ENCODE results near the gene SERPINA1.
"Not testable (repeated sequence)": the region's sequence is repeated elsewhere in the genome, so short reads cannot be mapped to it uniquely, and the experiment has no call there.

The SERPINA1 gene

DNA sequence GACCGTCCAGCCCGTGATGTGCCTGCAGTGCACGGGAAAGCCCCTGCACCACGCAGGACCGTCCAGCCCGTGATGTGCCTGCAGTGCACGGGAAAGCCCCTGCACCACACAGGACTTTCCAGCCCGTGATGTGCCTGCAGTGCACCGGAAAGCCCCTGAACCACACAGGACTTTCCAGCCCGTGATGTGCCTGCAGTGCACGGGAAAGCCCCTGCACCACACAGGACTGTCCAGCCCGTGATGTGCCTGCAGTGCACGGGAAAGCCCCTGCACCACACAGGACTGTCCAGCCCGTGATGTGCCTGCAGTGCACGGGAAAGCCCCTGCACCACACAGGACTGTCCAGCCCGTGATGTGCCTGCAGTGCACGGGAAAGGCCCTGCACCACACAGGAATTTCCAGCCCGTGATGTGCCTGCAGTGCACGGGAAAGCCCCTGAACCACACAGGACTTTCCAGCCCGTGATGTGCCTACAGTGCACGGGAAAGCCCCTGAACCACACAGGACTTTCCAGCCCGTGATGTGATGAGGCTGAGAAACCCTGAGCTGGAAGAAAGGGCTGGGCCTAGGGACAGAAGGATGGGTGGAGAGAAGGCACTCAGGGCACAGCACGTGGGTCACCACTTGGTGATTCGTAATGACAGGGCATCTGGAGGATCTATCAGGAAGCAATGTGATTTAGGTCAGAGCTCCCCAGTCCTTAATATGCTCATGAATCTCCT is 42.2 kb downstream of the SERPINA1 start:
- not testable (repeated sequence) for DNase-seq (ENCODE audit: low read depth)

DNA sequence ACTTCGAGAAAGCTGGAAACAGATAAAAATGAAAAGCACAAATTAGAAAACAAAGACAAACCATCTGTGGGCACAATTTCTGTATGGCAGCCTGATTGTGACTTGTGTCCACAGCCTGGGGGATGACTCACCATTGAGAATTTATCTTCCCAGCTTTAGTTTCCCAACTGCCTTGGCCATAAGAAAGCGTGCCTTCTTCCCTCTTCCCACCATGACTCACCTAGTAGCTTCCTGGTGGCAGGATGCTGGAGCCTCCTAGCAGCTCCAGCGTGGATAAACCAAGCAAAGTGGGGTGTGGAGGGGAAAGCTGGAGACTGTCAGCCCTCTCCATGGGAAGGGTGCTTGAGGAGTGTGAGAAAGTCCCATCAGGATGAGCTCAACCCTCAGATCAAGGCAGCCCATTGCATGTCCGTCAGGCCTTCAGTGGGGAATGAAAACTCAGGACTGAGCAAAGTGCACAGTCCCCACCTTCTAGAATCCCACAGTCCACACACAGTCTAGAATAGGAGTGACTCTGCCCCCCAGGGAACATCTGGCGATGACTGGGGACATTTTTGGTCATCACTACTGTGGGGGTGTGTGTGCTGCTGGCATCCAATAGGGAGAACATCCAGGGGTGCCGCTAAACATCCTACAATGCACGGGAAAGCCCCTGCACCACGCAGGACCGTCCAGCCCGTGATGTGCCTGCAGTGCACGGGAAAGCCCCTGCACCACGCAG is 42.9 kb downstream of the SERPINA1 start:
- DNase-seq (ENCODE audit: low read depth): no peak

DNA sequence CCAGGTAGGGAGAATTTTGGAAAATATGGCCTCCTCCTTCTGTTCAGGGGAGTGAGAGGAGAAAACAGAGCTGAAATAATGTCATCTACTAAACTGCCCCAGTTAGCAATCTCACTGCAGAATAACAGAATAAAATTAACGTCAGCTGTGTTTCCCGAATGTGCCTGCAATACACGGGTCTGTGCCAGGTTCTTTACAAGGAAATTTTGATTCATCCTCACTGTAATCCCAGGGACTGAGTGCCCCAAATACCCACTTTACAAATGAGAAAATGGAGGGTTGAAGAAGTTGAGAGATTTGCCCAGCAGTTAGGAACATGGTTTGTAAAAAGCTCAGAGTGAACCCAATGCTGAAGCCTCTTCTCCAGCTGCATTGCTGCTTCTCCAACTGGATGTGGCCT is 44.0 kb downstream of the SERPINA1 start:
- no peak for DNase-seq (ENCODE audit: low read depth)

GRCh38 chr14:94343238-94344005 is 45.0 kb downstream of the SERPINA1 start:
- DNase-seq (ENCODE audit: low read depth): no peak

DNA sequence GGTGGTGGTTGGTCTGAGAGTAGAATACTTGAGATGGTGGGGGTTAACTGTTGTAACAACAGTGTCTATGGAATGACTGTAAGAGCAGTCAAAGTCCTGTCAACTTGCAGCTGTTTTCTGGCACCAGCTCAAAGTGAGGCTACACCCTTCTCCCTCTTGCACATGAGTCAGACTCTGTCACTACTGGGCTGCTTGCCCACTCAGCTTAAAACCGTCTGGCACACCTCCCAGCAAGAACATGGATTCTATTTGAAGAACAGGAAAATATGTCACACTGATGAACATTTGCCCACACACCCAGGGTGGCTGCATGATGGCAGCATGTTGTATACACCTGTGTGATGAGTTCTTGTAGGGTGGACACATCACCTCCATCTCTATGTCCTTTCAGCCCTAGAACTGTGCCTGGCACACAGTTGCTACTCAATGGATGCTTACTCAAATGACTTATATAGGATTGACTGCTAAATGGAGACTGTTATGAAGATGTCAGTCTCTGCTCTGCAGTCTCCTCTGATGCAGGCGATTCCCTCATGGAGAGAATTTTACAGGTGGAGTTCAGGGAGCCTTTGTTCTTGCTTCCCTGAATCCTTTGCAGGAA is 46.0 kb downstream of the SERPINA1 start:
- no peak for DNase-seq (ENCODE audit: low read depth)

DNA sequence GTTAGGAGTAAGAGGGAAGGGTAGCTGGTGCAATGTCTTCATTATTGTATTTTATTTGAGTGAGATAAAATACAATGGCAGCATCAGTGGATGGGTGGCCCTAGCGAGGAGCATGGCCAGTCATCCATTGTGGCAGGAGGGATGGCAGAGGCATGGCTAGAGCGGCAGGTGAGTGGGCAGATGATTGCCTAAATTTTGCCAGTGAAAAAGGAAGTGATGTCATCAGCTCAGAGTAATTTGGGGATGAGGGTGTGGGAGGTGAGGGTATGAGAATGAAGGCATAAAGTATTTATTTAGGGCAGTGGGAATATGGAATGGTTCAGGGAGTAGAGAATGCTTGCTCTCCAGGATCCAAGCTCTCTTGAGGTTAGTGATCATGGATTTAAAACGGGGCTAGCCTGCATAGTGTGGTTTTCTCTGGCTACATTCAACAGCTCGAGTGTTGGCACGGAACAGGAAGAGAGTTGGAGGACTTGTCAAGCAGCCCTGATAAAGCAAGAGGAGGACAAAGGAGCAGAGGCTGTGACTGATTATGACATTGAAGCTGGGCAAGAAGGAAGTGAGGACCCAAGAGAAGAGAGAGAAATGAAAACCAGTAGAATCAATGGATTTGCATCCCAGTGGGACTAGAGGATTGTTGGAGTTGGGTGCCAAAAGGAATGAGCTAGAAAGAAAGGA is 46.6 kb downstream of the SERPINA1 start:
- DNase-seq (ENCODE audit: low read depth): no peak

- no peak for DNase-seq (ENCODE audit: low read depth)
These were observed 47.9 kb downstream of the SERPINA1 start for GRCh38 chr14:94340533-94340932.

- DNase-seq (ENCODE audit: low read depth): no peak
These were observed 50.4 kb downstream of the SERPINA1 start for GRCh38 chr14:94338023-94338422.

GRCh38 chr14:94337274-94337673 is 51.1 kb downstream of the SERPINA1 start:
- DNase-seq (ENCODE audit: low read depth): no peak

DNA sequence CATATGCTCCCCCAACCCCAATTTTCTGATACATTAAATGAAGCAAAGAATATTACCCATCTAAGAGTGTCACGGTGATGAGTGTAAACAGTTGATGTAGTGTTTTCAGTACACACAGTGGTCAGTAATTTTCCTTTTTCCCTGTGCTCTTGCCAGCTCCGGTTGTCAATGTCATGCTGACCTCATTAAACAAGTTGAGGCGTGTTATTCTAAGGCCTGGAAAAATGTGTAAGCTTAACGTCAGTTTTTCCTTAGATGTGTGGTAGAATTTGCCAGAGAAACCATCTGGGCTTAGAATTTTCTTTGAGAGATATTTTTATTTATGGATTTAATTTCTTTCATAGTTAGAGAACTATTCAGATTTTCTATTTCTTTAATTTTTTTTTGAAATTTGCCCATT is 53.5 kb downstream of the SERPINA1 start:
- DNase-seq (ENCODE audit: low read depth): no peak

GRCh38 chr14:94332587-94332986 is 55.8 kb downstream of the SERPINA1 start:
- DNase-seq (ENCODE audit: low read depth): no peak

- no peak for DNase-seq (ENCODE audit: low read depth)
These were observed 56.3 kb downstream of the SERPINA1 start for GRCh38 chr14:94332063-94332583.

GRCh38 chr14:94331462-94331861 is 56.9 kb downstream of the SERPINA1 start:
- DNase-seq (ENCODE audit: low read depth): no peak

GRCh38 chr14:94330857-94331256 is 57.5 kb downstream of the SERPINA1 start:
- DNase-seq (ENCODE audit: low read depth): no peak

GRCh38 chr14:94330432-94330831 is 58.0 kb downstream of the SERPINA1 start:
- DNase-seq (ENCODE audit: low read depth): no peak

DNA sequence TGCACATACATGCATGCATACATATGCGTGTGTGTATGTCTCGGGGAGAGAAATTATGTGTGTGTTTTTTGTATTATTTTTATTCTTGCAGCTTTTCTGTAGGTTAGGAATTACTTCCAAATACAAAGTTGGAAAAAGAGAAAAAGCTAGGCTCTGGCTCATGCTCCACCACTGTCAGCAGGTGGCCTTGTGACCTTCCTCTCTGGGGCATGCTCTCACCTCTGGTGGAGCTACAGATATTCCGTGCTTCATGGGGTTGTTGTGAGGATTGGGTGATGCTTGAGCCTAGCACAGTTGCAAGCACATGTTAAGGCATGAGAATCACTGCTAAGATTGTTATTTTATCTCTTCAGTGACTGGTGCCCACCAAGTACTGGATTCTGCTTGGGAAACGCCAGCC is 58.5 kb downstream of the SERPINA1 start:
- no peak for DNase-seq (ENCODE audit: low read depth)

DNA sequence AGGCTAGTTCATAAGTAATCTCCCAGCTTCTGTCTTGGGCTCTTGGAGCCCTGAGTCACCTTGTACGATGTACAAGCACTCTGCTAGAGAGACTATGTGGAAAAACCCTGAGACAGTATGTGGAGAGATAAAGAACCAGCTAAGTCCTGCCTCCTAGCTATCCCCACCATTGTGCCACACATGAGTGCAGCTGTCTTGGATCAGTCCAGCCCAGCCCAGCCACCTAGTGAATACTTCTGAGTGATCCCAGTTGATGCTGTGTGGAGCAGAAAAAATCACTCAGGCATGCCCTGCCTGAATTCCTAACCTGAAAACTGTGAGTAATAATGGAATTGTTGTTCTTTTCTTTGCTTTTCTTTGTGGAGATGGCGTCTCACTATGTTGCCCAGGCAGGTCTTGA is 60.2 kb downstream of the SERPINA1 start:
- no peak for DNase-seq (ENCODE audit: low read depth)
